PC-9 (cell line): ENCODE data around the gene KCNJ6. TPM values are rescaled to one million over a fixed set of nuclear protein-coding genes. Genes with fewer than 3 reads are reported as not detected.

Source experiments
- BruUV-seq: library from RNA; stranded (reverse); fragments of 400-500 nt; replicated peaks from 2 replicates; lab custom pipeline; 2021; lab: Mats Ljungman, UMichigan
- CTCF ChIA-PET: fragments of 300-600 bp; sonication (Branson Sonifier 250); formaldehyde crosslinking; loops from one replicate; lab custom pipeline; 2022; ENCODE audit warnings: antibody characterized with exemption; lab: Charles Lee
- POLR2A ChIA-PET: fragments of 300-600 bp; sonication (Branson Sonifier 250); formaldehyde crosslinking; loops from one replicate; lab custom pipeline; 2022; ENCODE audit warnings: antibody characterized with exemption; ENCODE audit not compliant: unreplicated experiment; lab: Charles Lee
- DNase-seq, 2 experiments: peaks; one replicate each; pipeline versions ENCODE4 v3.0.0 to v3.0.0-alpha.2; 2015 to 2022; ENCODE audit warnings: mixed read lengths in 1 of 2
- H2AFZ ChIP-seq: fragments of 200-600 bp; sonication (generic); 2 replicates; pipeline ENCODE4 v1.8.1; 2017; ENCODE audit warnings: antibody characterized with exemption
- H3F3A ChIP-seq: fragments of 200-600 bp; sonication (generic); 2 replicates; pipeline ENCODE4 v1.8.1; 2017; ENCODE audit warnings: antibody characterized with exemption, mild to moderate bottlenecking, low read depth; ENCODE audit not compliant: insufficient read depth
- H3K27ac ChIP-seq: fragments of 200-600 bp; sonication (generic); 2 replicates; pipeline ENCODE4 v1.6.1; 2016; ENCODE audit warnings: mixed run types
- H3K27me3 ChIP-seq: fragments of 200-600 bp; sonication (generic); 2 replicates; pipeline ENCODE4 v1.6.1; 2016; ENCODE audit warnings: low read depth, mixed run types; ENCODE audit not compliant: insufficient read depth
- H3K36me3 ChIP-seq: fragments of 200-600 bp; sonication (generic); 2 replicates; pipeline ENCODE4 v1.6.1; 2016; ENCODE audit warnings: low read depth, mixed run types
- H3K4me1 ChIP-seq: fragments of 200-600 bp; sonication (generic); replicated peaks from 2 replicates; pipeline ENCODE4 v1.6.1; 2016; ENCODE audit warnings: mixed run types; ENCODE audit not compliant: insufficient read depth
- H3K4me2 ChIP-seq: fragments of 200-600 bp; sonication (generic); 2 replicates; pipeline ENCODE4 v1.6.1; 2017; ENCODE audit warnings: mixed run types
- H3K4me3 ChIP-seq: fragments of 200-600 bp; sonication (generic); 2 replicates; pipeline ENCODE4 v1.6.1; 2016; ENCODE audit warnings: mixed run types
- H3K79me2 ChIP-seq: fragments of 200-600 bp; sonication (generic); 2 replicates; pipeline ENCODE4 v1.6.1; 2017; ENCODE audit warnings: low read depth, mixed run types
- H3K9me2 ChIP-seq: fragments of 200-600 bp; sonication (generic); 2 replicates; pipeline ENCODE4 v1.8.1; 2017; ENCODE audit warnings: mild to moderate bottlenecking; ENCODE audit not compliant: insufficient read depth
- H3K9me3 ChIP-seq: fragments of 200-600 bp; sonication (generic); 2 replicates; pipeline ENCODE4 v1.8.1; 2016; ENCODE audit warnings: low read depth; ENCODE audit not compliant: insufficient read depth
- H4K20me1 ChIP-seq: fragments of 200-600 bp; sonication (generic); 2 replicates; pipeline ENCODE4 v1.8.1; 2017; ENCODE audit not compliant: insufficient read depth
- EZH2 ChIP-seq: fragments of 200-600 bp; sonication (generic); IDR thresholded peaks from 2 replicates; pipeline ENCODE4 v1.8.0; 2017; ENCODE audit warnings: antibody characterized with exemption, low read depth
- intact Hi-C: fragments of 100-400 bp; cut with micrococcal nuclease; formaldehyde crosslinking; loops from one replicate; pipeline ENCODE4 v1.10.0; 2022; ENCODE audit not compliant: unreplicated experiment
- total RNA-seq: library from RNA; stranded (reverse); gene quantifications from 2 replicates; pipeline ENCODE4 v1.2.3, GENCODE V29; 2021
- TF ChIP-seq, protein P1 (sequence below): fragments of 200-600 bp; sonication (generic); conservative IDR thresholded peaks from 2 replicates; pipeline ENCODE4 v1.6.1; 2017; ENCODE audit warnings: mixed run types, antibody characterized with exemption, mild to moderate bottlenecking, moderate library complexity

Gene KCNJ6
- total RNA-seq, 1 experiment from 2014 or later: not detected

DNA sequence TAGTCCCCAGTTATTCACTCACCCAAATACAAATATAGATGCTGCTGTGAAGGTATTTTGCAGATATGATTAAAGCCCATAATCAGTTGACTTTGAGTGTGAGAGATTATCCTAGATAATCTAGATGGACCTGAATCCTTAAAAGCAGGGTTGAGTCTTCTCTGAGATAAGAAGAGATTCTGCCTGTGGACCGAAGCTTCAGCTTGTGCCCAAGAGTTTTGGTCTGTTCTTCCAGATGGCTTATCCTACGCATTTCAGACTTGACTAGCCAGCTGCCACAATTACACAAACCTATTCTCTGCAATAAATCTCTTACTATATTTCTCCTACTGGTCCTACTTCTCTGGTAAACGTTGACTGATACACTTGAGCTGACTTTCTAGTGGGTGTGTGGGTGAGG is 145.1 kb downstream of the KCNJ6 start:
- H4K20me1 ChIP-seq: no peaks in the 10 kb centered on the region
- no peaks in the 10 kb centered on the region for H3K79me2 ChIP-seq
- no peak overlapping the region for H3K27ac ChIP-seq
- BruUV-seq: no TSS peak
- H2AFZ ChIP-seq: no peak overlapping the region
- H3K9me2 ChIP-seq: no peaks in the 10 kb centered on the region
- no peaks in the 10 kb centered on the region for H3K9me3 ChIP-seq
- no peaks in the 10 kb centered on the region for H3F3A ChIP-seq
- POLR2A ChIA-PET: no interaction called here
- intact Hi-C loops: no loop called here
- H3K36me3 ChIP-seq: no peaks in the 10 kb centered on the region
- CTCF ChIA-PET: no interaction called here
- no peak overlapping the region for H3K4me2 ChIP-seq
- TF ChIP-seq EZH2: no peak
- TF ChIP-seq, protein P1, sequence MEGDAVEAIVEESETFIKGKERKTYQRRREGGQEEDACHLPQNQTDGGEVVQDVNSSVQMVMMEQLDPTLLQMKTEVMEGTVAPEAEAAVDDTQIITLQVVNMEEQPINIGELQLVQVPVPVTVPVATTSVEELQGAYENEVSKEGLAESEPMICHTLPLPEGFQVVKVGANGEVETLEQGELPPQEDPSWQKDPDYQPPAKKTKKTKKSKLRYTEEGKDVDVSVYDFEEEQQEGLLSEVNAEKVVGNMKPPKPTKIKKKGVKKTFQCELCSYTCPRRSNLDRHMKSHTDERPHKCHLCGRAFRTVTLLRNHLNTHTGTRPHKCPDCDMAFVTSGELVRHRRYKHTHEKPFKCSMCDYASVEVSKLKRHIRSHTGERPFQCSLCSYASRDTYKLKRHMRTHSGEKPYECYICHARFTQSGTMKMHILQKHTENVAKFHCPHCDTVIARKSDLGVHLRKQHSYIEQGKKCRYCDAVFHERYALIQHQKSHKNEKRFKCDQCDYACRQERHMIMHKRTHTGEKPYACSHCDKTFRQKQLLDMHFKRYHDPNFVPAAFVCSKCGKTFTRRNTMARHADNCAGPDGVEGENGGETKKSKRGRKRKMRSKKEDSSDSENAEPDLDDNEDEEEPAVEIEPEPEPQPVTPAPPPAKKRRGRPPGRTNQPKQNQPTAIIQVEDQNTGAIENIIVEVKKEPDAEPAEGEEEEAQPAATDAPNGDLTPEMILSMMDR: no peak
- DNase-seq: no peak
- peaks cover 14% of the 10 kb centered on the region; the same call in 1 of the 2 replicates for H3K27me3 ChIP-seq
- H3K4me1 ChIP-seq: no peaks in the 10 kb centered on the region
- no peak overlapping the region for H3K4me3 ChIP-seq

DNA sequence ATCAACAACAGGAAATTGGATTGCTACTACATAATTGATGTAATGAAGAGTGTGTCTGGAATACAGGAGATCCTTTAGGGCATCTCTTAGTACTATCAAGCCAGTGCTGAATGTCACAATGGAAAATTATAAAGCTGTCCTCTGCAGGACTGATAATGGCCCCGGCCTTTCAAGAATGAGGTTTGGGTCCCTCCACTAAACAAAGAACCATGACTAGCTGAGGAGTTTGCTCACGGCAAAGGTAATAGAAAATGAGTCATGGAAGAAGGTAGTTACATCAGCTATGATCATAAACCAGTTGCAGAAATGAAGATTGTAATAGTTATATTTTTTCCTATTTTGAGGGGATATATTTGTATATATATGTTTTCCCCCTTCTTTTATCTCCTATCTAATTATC is 145.8 kb downstream of the KCNJ6 start:
- intact Hi-C loops: no loop called here
- H3K9me3 ChIP-seq: no peaks in the 10 kb centered on the region
- no peaks in the 10 kb centered on the region for H3F3A ChIP-seq
- peaks cover 14% of the 10 kb centered on the region; the same call in 1 of the 2 replicates for H3K27me3 ChIP-seq
- H3K27ac ChIP-seq: no peak overlapping the region
- no peak overlapping the region for H3K4me2 ChIP-seq
- H3K4me3 ChIP-seq: no peak overlapping the region
- no peaks in the 10 kb centered on the region for H3K9me2 ChIP-seq
- H3K4me1 ChIP-seq: no peaks in the 10 kb centered on the region
- TF ChIP-seq EZH2: no peak
- TF ChIP-seq, protein P1: no peak
- no peak overlapping the region for H2AFZ ChIP-seq
- BruUV-seq: no TSS peak
- DNase-seq: no peak
- ChIA-PET CTCF (interaction anchor here (0.7 kb wide), 1 partner anchor 596 kb away, joined by 3 read pairs; no protein-coding TSS in a partner anchor), POLR2A (no interaction called here)
- no peaks in the 10 kb centered on the region for H3K36me3 ChIP-seq
- no peaks in the 10 kb centered on the region for H3K79me2 ChIP-seq
- no peaks in the 10 kb centered on the region for H4K20me1 ChIP-seq

DNA sequence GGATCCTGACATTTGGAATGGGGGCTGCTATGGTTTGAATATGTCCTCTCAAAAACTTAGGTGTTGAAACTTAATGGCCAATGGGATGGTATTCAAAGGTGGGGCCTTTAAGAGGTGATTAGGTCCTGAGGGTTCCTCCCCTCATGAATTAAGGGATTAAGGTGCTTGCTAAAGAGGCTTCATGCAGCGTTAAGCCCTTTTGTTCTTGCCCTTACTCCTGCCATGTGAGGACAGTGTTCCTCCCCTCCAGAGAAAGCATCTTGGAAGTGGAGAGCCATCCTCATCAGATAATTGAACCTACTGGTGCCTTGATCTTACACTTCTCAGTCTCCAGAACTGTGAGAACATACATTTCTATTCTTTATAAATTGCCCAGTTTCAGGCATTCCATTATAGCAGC is 146.6 kb downstream of the KCNJ6 start:
- H3F3A ChIP-seq: no peaks in the 10 kb centered on the region
- intact Hi-C loops: no loop called here
- POLR2A ChIA-PET: no interaction called here

More for the DNA sequence above, 146.6 kb downstream of the KCNJ6 start:
- Histone ChIP-seq H3K4me3 (no peak overlapping the region), H4K20me1 (no peaks in the 10 kb centered on the region), H3K9me3 (no peaks in the 10 kb centered on the region), H3K4me2 (no peak overlapping the region), H3K9me2 (no peaks in the 10 kb centered on the region), H2AFZ (no peak overlapping the region), H3K27ac (no peak overlapping the region), H3K27me3 (peaks cover 14% of the 10 kb centered on the region; the same call in 1 of the 2 replicates), H3K36me3 (no peaks in the 10 kb centered on the region), H3K4me1 (no peaks in the 10 kb centered on the region), H3K79me2 (no peaks in the 10 kb centered on the region)
- CTCF ChIA-PET: no interaction called here
- DNase-seq: no peak
- BruUV-seq: no TSS peak
- TF ChIP-seq, protein P1: no peak
